Prostate gland (tissue), 2 donors: ENCODE measurements around the gene JAKMIP2.

Experiments
- CTCF ChIP-seq, 4 experiments: fragments of 200-600 bp in 2 of 4; fragments of 450-650 bp in 2 of 4; sonication (generic) in 2 of 4; IDR thresholded peaks; 1 replicate in 3 of 4; 2 replicates in 1 of 4; pipeline ENCODE4 v1.5.1; 2016 to 2019; ENCODE audit warnings: antibody characterized with exemption in 4 of 4, mild to moderate bottlenecking in 2 of 4, moderate library complexity in 2 of 4
- POLR2A ChIP-seq: fragments of 450-650 bp; IDR thresholded peaks from one replicate; pipeline ENCODE4 v1.6.1; 2016; ENCODE audit warnings: antibody characterized with exemption, mild to moderate bottlenecking
- POLR2AphosphoS5 ChIP-seq: sonication (generic); formaldehyde crosslinking; IDR thresholded peaks from one replicate; pipeline ENCODE4 v1.6.1; 2017; ENCODE audit warnings: antibody characterized with exemption

GRCh38 chr5:147628058-147628895 is 154.3 kb downstream of the JAKMIP2 start:
- TF ChIP-seq CTCF (IDR thresholded peaks at IDR 0.05), result peak; percentile 36 to 84 (median 76)
- TF ChIP-seq POLR2A, result no peak
- TF ChIP-seq POLR2AphosphoS5, result no peak
